HepG2 (cell line): ENCODE results near the gene MPHOSPH8. TPM values are rescaled to one million over a fixed set of nuclear protein-coding genes. Genes with fewer than 3 reads are reported as not detected.
A peak's percentile ranks its signal among the peaks of the same experiment; 100 is the strongest.

Experiments used
- DBP ChIP-seq: sonication (generic); formaldehyde crosslinking; IDR thresholded peaks from 2 replicates; pipeline ENCODE4 v1.4.0; 2020; ENCODE audit warnings: missing genetic modification reagents; ENCODE audit errors: not compliant biosample characterization
- FOXA1 ChIP-seq, 2 experiments: fragments of 450-650 bp in 1 of 2; sonication (generic) in 1 of 2; formaldehyde crosslinking in 1 of 2; IDR thresholded peaks; 2 replicates each; pipeline versions ENCODE4 v1.4.0 to v1.6.1; 2016 to 2020; ENCODE audit warnings: missing genetic modification reagents in 1 of 2
- KLF16 ChIP-seq, 2 experiments: sonication (generic) in 1 of 2; formaldehyde crosslinking in 1 of 2; IDR thresholded peaks; 2 replicates each; pipeline versions ENCODE4 v1.6.1 to v1.8.0; 2016 to 2023; ENCODE audit warnings: missing genetic modification reagents in 2 of 2, missing compliant biosample characterization in 1 of 2
- KLF6 ChIP-seq: IDR thresholded peaks from 2 replicates; pipeline ENCODE4 v1.8.0; 2016; ENCODE audit warnings: missing biosample characterization, missing genetic modification reagents
- KMT2A ChIP-seq: sonication (generic); formaldehyde crosslinking; IDR thresholded peaks from 2 replicates; pipeline ENCODE4 v1.4.0; 2020; ENCODE audit warnings: missing genetic modification reagents
- MED13 ChIP-seq: sonication (generic); formaldehyde crosslinking; IDR thresholded peaks from 2 replicates; pipeline ENCODE4 v1.5.0; 2020; ENCODE audit warnings: missing genetic modification reagents
- MIXL1 ChIP-seq: IDR thresholded peaks from 2 replicates; pipeline ENCODE4 v1.6.1; 2016
- NFE2 ChIP-seq: sonication (generic); formaldehyde crosslinking; IDR thresholded peaks from 2 replicates; pipeline ENCODE4 v1.4.0; 2020; ENCODE audit warnings: missing genetic modification reagents
- PBX3 ChIP-seq: sonication (generic); formaldehyde crosslinking; IDR thresholded peaks from 2 replicates; pipeline ENCODE4 v1.8.1; 2023; ENCODE audit warnings: missing genetic modification reagents, inconsistent platforms, borderline replicate concordance
- PLSCR1 ChIP-seq: sonication (generic); formaldehyde crosslinking; IDR thresholded peaks from 2 replicates; pipeline ENCODE4 v1.5.0; 2020; ENCODE audit warnings: missing genetic modification reagents, mild to moderate bottlenecking, borderline replicate concordance
- RAD51 ChIP-seq: fragments of 450-650 bp; IDR thresholded peaks from 2 replicates; pipeline ENCODE4 v1.6.1; 2016; ENCODE audit warnings: borderline replicate concordance
- RBAK ChIP-seq: sonication (generic); formaldehyde crosslinking; IDR thresholded peaks from 2 replicates; pipeline ENCODE4 v1.5.1; 2020; ENCODE audit warnings: mild to moderate bottlenecking, missing genetic modification reagents
- SATB2 ChIP-seq: sonication (generic); formaldehyde crosslinking; IDR thresholded peaks from 2 replicates; pipeline ENCODE4 v1.5.0; 2020; ENCODE audit warnings: missing genetic modification reagents
- TCF12 ChIP-seq, 2 experiments: fragments of 450-650 bp in 1 of 2; sonication (generic) in 1 of 2; formaldehyde crosslinking in 1 of 2; IDR thresholded peaks; 2 replicates each; pipeline versions ENCODE4 v1.6.1 to v1.8.0; 2017 to 2022; ENCODE audit warnings: antibody characterized with exemption in 1 of 2, mild to moderate bottlenecking in 1 of 2, missing genetic modification reagents in 1 of 2, moderate library complexity in 1 of 2
- ZGPAT ChIP-seq: IDR thresholded peaks from 2 replicates; pipeline ENCODE4 v1.6.1; 2016; ENCODE audit warnings: mild to moderate bottlenecking
- ZMYM4 ChIP-seq: sonication (generic); formaldehyde crosslinking; IDR thresholded peaks from 2 replicates; pipeline ENCODE4 v1.8.1; 2023; ENCODE audit warnings: mild to moderate bottlenecking, missing genetic modification reagents
- ZNF710 ChIP-seq: sonication (generic); formaldehyde crosslinking; IDR thresholded peaks from 2 replicates; pipeline ENCODE4 v1.5.0; 2020; ENCODE audit warnings: mild to moderate bottlenecking, missing genetic modification reagents, borderline replicate concordance
- ZNF770 ChIP-seq: sonication (generic); formaldehyde crosslinking; IDR thresholded peaks from 2 replicates; pipeline ENCODE4 v1.5.0; 2020; ENCODE audit warnings: mild to moderate bottlenecking, missing genetic modification reagents
- polyA plus RNA-seq, 8 experiments: library from polyadenylated mRNA; depleted of rRNA in 3 of 8; stranded (reverse) in 7 of 8; unstranded in 1 of 8; fragments of >200 nt; fragmentation: Illumina TruSeq in 4 of 8; extraction: Trizol in 4 of 8; gene quantifications; 2 replicates each; pipeline versions ENCODE4 v1.2.1 to v1.2.3, GENCODE V29; 2011 to 2016; ENCODE audit warnings: low read depth in 4 of 8, missing spikeins in 1 of 8, mixed read lengths in 1 of 8; ENCODE audit not compliant: insufficient read depth in 1 of 8
- total RNA-seq, 5 experiments: library from RNA; depleted of rRNA; stranded (reverse); fragments of >200 nt; fragmentation: Illumina TruSeq; extraction: Trizol; gene quantifications; 2 replicates each; pipeline ENCODE4 v1.2.3, GENCODE V29; 2016; ENCODE audit warnings: low read depth in 1 of 5

The MPHOSPH8 gene
- total and polyA plus RNA-seq, 2 of the 13 experiments (the other 11 are each of a cell fraction or from before 2014, with no cell fraction given) = 17.3 to 20.9 TPM

- TF ChIP-seq TCF12 (IDR thresholded peaks at IDR 0.05) (no peak), TCF12 (CRISPR knock-in tag; IDR thresholded peaks at IDR 0.05) (peak; percentile 49; the same call in 1 of the 2 replicates), MED13 (CRISPR knock-in tag) (no peak), NFE2 (CRISPR knock-in tag) (no peak), KLF16 (CRISPR knock-in tag; IDR thresholded peaks at IDR 0.05) (peak in 1 of 2 experiments; percentile 79; a peak in 1 of 4 replicates), MIXL1 (CRISPR knock-in tag) (peak; percentile 77), FOXA1 (IDR thresholded peaks at IDR 0.05) (peak; percentile 88), FOXA1 (CRISPR knock-in tag; IDR thresholded peaks at IDR 0.05) (peak; percentile 98), RBAK (CRISPR knock-in tag) (0 out of 2 replicates have a peak, but pooled peaks have one; percentile 60), RAD51 (no peak), PLSCR1 (CRISPR knock-in tag) (no peak), ZMYM4 (CRISPR knock-in tag) (peak; percentile 81), SATB2 (CRISPR knock-in tag) (no peak), KMT2A (CRISPR knock-in tag) (0 out of 2 replicates have a peak, but pooled peaks have one; percentile 27), DBP (no peak), ZNF710 (CRISPR knock-in tag) (peak; percentile 99), PBX3 (CRISPR knock-in tag) (no peak), ZGPAT (CRISPR knock-in tag) (peak; percentile 93), ZNF770 (CRISPR knock-in tag) (peak; percentile 99), KLF6 (CRISPR knock-in tag) (0 out of 2 replicates have a peak, but pooled peaks have one; percentile 34)
Measured at GRCh38 chr13:19596960-19597361, 36.5 kb upstream of the MPHOSPH8 start (continued).
